Measurements from ENCODE around the gene CATSPERD.

The CATSPERD gene

DNA sequence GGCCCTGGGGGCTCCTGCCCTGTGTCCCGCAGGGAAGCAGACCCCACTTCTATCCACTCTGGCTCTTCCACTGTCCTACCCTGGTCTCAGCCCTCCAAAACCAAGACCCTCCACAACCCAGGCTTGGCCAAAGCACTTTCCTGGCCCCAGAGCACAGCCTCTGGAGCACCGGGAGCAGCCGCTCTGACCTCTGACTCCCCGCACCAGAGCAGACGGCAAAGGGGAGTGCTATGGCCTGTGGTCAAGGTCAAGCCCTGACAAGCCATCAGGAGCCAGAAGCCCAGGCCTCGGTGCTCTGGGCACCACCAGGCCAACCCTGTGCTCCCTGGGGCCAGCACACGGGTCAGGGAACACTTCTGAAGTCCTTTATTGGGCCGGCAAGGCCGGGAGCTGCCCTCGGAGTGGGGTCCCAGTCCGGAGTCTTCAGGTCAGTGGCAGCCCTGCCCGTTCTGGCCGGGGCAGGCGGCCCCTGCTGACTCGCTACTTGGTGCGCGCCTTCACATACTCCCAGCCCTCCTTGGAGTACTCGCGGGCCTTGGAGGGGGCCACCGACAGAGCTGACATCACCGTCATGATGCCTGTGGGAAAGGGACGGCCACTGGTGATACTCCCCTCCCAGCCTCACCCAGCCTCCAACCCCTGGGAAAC is 42.2 kb upstream of the CATSPERD start:
- Histone ChIP-seq H3K9ac (no peak overlapping the region), H3K27ac (no peak overlapping the region)

GRCh38 chr19:5679289-5680083 is 41.0 kb upstream of the CATSPERD start:
- no peak overlapping the region for H3K9ac ChIP-seq
- TF ChIP-seq, protein P1, sequence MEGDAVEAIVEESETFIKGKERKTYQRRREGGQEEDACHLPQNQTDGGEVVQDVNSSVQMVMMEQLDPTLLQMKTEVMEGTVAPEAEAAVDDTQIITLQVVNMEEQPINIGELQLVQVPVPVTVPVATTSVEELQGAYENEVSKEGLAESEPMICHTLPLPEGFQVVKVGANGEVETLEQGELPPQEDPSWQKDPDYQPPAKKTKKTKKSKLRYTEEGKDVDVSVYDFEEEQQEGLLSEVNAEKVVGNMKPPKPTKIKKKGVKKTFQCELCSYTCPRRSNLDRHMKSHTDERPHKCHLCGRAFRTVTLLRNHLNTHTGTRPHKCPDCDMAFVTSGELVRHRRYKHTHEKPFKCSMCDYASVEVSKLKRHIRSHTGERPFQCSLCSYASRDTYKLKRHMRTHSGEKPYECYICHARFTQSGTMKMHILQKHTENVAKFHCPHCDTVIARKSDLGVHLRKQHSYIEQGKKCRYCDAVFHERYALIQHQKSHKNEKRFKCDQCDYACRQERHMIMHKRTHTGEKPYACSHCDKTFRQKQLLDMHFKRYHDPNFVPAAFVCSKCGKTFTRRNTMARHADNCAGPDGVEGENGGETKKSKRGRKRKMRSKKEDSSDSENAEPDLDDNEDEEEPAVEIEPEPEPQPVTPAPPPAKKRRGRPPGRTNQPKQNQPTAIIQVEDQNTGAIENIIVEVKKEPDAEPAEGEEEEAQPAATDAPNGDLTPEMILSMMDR (IDR thresholded peaks at IDR 0.05): peak; percentile 10
- H3K9me3 ChIP-seq (ENCODE audit: control insufficient read depth, low read length): no peaks in the 10 kb centered on the region
- H3K4me2 ChIP-seq (ENCODE audit: low read length): peak overlapping the region; percentile 98
- H3K27ac ChIP-seq: no peak overlapping the region
- H3K4me3 ChIP-seq (ENCODE audit: low read depth, low read length): peak overlapping the region; percentile 98
- no peaks in the 10 kb centered on the region for H3K36me3 ChIP-seq (ENCODE audit: control insufficient read depth, insufficient read depth, low read length)
- no peaks in the 10 kb centered on the region for H3K4me1 ChIP-seq
- peak overlapping the region; percentile 76 for H2AFZ ChIP-seq
- H3K27me3 ChIP-seq (ENCODE audit: control insufficient read depth, insufficient read depth, low read length): no peaks in the 10 kb centered on the region
- no peaks in the 10 kb centered on the region for H3K79me2 ChIP-seq

More for the DNA sequence above, 42.2 kb upstream of the CATSPERD start:
- Histone ChIP-seq H3K27me3 (ENCODE audit: control insufficient read depth, insufficient read depth, low read length) (no peaks in the 10 kb centered on the region), H3K4me1 (no peaks in the 10 kb centered on the region), H2AFZ (no peak overlapping the region), H3K4me2 (ENCODE audit: low read length) (no peak overlapping the region), H3K79me2 (no peaks in the 10 kb centered on the region), H3K36me3 (ENCODE audit: control insufficient read depth, insufficient read depth, low read length) (no peaks in the 10 kb centered on the region), H3K4me3 (ENCODE audit: low read depth, low read length) (no peak overlapping the region), H3K9me3 (ENCODE audit: control insufficient read depth, low read length) (no peaks in the 10 kb centered on the region)
- TF ChIP-seq, protein P1 (IDR thresholded peaks at IDR 0.05): no peak

DNA sequence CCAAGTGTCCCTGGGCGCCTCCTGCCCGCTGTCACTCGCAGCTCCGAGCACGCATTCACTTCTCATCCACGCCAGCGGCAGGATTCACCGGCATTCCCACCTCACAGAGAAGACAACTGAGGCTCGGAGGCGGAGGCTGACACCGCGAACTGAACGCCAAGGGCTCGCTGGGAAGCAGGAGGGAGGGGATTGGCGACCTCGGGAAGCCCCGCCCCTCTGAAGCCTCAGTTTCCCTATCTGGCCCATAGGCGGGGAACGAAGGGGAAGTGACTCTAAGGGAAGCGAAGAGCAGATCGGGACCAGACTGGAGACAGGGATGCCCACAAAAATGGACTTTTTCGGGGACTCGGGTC is 40.4 kb upstream of the CATSPERD start:
- Histone ChIP-seq H3K27me3 (ENCODE audit: control insufficient read depth, insufficient read depth, low read length) (no peaks in the 10 kb centered on the region), H3K4me2 (ENCODE audit: low read length) (peak overlapping the region; percentile 98), H3K27ac (peak overlapping the region; percentile 91), H3K4me1 (no peaks in the 10 kb centered on the region), H3K36me3 (ENCODE audit: control insufficient read depth, insufficient read depth, low read length) (no peaks in the 10 kb centered on the region), H3K4me3 (ENCODE audit: low read depth, low read length) (peak overlapping the region; percentile 98), H3K79me2 (no peaks in the 10 kb centered on the region), H2AFZ (peak overlapping the region; percentile 76), H3K9me3 (ENCODE audit: control insufficient read depth, low read length) (no peaks in the 10 kb centered on the region), H3K9ac (no peak overlapping the region)
- TF ChIP-seq, protein P1 (IDR thresholded peaks at IDR 0.05): no peak

- Histone ChIP-seq H3K79me2 (no peaks in the 10 kb centered on the region), H3K9ac (peak within 1 kb of the TSS; percentile 34), H3K9me3 (ENCODE audit: control insufficient read depth, low read length) (no peaks in the 10 kb centered on the region), H3K27me3 (ENCODE audit: control insufficient read depth, insufficient read depth, low read length) (no peaks in the 10 kb centered on the region), H3K36me3 (ENCODE audit: control insufficient read depth, insufficient read depth, low read length) (no peaks in the 10 kb centered on the region), H3K4me2 (ENCODE audit: low read length) (peak within 1 kb of the TSS; percentile 98), H3K27ac (peak within 1 kb of the TSS; percentile 91), H2AFZ (peak within 1 kb of the TSS; percentile 76), H3K4me1 (no peaks in the 10 kb centered on the region), H3K4me3 (ENCODE audit: low read depth, low read length) (peak within 1 kb of the TSS; percentile 98)
- TF ChIP-seq, protein P1 (IDR thresholded peaks at IDR 0.05): no peak
Observed at GRCh38 chr19:5680437-5681368, 39.7 kb upstream of the CATSPERD start, which contains the start of the genes HSD11B1L and MICOS13. Gene HSD11B1L, plus strand, starts transcription at chr19:5681027. Its CDS starts 3,806 bp downstream, at chr19:5684833. Gene MICOS13, minus strand, starts transcription at chr19:5680516. Its CDS starts 30 bp downstream, at chr19:5680486.
